IPS-18c (cell line): ENCODE data around the gene CAPN13.
"Not testable (repeated sequence)": the region's sequence is repeated elsewhere in the genome, so short reads cannot be mapped to it uniquely, and the experiment has no call there.

Experiments
- H3K4me3 ChIP-seq: 2 replicates; pipeline ENCODE4 v1.7.0; 2013; ENCODE audit warnings: low read depth, mild to moderate bottlenecking, low read length, moderate library complexity; ENCODE audit not compliant: insufficient read depth
- H3K9me3 ChIP-seq: one replicate; pipeline ENCODE4 v1.6.1; 2013; ENCODE audit warnings: mild to moderate bottlenecking, low read length, moderate library complexity; ENCODE audit not compliant: control insufficient read depth, insufficient read depth

Gene CAPN13

GRCh38 chr2:30701782-30702181, 105.5 kb downstream of the CAPN13 start:
- no peaks in the 10 kb centered on the region for H3K9me3 ChIP-seq
- no peak overlapping the region for H3K4me3 ChIP-seq

GRCh38 chr2:30697242-30698103, 109.8 kb downstream of the CAPN13 start:
- not testable (repeated sequence) for H3K9me3 ChIP-seq, H3K4me3 ChIP-seq

DNA sequence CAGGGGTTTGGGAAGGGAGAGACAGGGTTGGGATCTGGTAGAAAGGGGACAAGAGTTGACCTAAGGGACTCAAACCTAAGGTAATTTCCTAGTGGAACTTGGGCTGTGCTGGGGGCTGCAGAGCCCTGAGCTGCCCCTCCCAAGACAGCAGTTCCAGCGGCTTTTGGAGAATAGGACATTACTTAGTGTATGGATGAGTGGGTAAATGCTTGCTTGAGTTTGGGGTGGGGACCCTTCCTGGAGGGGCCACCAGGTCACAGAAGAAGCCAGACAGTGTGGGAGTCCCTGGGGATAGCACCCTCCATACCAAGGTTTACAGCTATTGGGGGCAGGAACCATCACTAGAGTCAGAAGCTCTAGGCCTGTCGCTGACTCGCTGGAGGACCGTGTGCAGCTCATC, 111.5 kb downstream of the CAPN13 start:
- H3K4me3 ChIP-seq: no peak overlapping the region
- no peaks in the 10 kb centered on the region for H3K9me3 ChIP-seq

DNA sequence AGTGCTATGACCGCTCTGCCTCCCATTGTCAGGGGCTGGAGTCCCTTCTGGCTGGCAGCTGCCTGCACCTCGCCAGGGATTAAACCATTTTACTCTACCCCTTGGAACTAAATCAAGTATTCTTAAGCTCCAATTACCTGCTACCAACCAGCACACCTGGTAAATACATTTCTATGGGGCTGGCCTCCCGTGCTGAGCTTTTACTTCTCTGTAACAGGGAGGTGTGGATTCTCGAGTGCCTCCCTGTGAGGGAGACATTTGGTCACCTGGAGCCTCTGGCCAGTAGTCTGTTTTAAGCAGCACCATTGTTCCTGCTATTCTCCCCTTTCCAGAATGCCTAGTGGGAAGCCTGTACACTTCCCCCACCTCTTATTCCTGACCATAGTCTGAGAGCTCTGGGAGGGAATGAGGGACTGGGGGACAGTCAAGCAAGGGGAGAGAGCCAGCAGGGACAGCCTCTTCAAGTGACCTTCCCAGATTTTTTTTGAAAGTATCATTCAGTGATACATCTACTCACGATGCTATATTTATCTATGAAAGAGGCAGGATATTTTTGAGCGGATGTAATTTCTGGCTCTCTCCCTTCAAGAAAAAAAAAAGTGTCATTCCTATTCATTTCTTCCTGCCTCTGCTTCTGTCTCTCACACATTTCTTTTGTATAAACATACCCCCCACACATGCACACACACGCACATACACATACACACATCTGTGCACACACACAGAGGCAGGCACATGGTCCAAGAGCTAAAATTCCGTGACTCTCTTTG, 112.8 kb downstream of the CAPN13 start:
- no peaks in the 10 kb centered on the region for H3K9me3 ChIP-seq
- no peak overlapping the region for H3K4me3 ChIP-seq

DNA sequence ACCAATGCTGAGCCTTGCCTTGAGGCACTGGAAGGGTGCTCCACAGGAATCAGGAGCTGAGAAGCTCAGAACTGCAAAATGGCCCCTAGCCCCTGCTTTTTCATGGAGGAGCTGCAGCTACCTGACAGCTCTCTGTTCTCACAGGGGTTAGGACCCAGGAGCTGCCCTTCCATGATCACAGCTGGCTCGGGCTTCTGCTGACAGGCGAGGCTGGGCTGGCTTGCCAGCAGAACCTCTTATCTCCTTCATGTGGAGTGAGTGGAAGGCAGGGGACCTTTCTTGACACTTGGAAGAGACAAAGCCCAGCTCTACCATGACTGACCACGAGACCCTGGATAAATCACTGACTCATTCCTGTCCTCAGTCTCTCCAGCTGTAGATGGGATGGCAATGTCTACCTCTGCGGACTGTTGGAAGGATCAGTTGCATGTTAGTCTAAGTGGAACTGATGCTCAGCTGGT, 113.4 kb downstream of the CAPN13 start:
- Histone ChIP-seq H3K9me3 (no peaks in the 10 kb centered on the region), H3K4me3 (no peak overlapping the region)

DNA sequence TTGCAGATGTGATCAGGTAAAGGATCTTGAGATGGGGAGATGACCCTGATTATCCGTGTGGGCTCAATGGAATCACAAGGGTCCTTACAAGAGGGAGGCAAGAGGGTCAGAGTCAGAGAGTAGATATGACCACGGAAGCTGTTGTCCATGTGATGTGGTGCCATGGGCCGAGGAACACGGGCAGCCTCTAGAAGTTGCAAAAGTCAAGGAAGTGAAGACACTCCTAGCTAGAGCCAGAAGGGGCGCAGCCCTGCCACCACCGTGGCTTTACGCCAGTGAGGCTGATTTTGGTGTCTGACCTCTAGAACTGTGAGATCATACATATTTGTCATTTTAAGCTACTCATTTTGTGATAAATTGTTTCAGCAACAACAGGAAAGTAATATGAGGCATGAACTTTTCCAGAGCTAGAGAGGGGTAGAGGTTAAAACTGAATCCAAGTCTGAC, 114.4 kb downstream of the CAPN13 start:
- no peaks in the 10 kb centered on the region for H3K9me3 ChIP-seq
- no peak overlapping the region for H3K4me3 ChIP-seq

GRCh38 chr2:30691948-30692828, 115.1 kb downstream of the CAPN13 start:
- Histone ChIP-seq H3K4me3 (no peak overlapping the region), H3K9me3 (no peaks in the 10 kb centered on the region)

DNA sequence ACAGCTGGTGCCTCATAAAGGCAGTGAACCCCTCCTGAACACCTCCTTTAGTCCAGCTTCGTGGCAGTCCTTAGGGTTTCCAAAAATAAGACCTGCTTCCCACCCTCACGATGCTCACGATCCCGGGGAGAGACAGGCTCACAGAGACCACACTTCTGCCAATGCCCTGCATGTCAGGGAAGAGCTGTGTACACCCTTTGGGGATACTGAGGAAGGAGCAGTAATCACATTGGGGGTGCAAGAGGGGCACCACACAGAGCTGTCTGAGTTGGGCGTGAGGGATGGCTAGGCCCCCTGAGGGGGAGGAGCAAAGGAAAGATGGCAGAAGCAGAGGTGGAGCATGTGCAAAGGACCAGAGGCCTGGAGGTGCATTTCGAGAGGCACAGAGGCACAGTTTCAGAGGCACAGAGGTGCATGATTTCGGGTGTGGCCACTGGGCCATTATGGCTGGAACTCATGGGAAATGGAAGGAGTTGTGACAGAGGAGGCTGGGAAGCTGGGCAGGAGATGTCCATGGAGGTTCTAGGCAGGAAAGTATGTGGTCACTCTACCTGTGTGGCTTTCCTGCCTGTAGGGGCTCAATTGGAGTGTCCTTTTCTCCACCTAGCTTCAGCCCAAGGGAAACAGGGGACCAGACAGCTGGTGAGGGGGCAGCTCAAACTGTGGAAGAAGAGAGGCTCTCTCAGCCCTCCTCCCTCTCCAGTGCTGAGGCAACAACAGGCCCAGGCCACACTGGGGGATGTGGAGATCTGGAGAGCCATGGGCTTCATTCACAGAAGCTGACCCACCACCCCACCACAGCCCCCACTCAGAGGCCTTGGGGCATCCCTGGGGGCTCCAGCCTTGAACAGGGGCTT, 115.9 kb downstream of the CAPN13 start:
- H3K9me3 ChIP-seq: no peaks in the 10 kb centered on the region

DNA sequence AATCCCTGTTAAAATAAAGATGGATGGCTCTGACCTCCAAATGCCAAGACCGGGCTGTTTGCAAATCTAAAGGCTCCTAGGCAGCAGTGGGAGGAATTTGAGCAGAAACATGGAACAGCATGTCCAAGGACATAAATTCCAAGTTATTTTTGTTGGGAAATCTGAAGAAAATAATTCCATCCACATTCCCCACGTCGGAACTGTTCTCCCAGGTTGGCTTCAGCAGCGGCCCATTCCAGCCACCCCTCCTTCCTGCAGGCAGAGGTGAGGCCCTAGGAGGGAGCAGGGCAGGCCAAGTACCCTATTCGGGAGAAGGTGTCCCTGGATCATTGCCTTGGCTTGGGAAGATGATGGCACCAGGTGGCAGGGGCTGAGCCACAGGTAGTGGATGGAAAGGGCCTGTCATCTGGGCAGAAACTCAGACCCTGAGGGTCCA, 117.1 kb downstream of the CAPN13 start:
- Histone ChIP-seq H3K4me3 (no peak overlapping the region), H3K9me3 (no peaks in the 10 kb centered on the region)

More for the DNA sequence above, 115.9 kb downstream of the CAPN13 start:
- no peak overlapping the region for H3K4me3 ChIP-seq

GRCh38 chr2:30689496-30690125, 117.6 kb downstream of the CAPN13 start:
- Histone ChIP-seq H3K4me3 (no peak overlapping the region), H3K9me3 (no peaks in the 10 kb centered on the region)

GRCh38 chr2:30688956-30689401, 118.3 kb downstream of the CAPN13 start:
- Histone ChIP-seq H3K9me3 (no peaks in the 10 kb centered on the region), H3K4me3 (no peak overlapping the region)

DNA sequence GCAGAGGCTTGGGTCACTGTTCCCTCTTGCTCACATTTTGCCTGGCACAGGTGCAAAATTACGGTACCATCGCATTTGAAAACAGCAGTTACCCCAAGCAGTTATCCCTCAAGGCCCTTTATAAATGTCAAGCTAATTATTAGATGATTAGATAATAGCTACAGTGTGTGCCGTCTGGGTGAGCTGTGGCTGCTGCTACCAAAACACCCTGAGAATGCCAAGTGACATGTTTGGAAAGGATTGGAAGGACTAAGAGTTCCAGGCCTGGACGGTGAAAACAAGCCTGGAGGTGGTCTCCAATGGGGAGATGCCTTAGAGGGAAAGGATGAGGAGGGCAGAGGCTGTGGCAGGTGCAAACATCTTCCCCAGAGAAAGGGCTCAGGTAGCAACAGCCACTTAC, 120.6 kb downstream of the CAPN13 start:
- Histone ChIP-seq H3K9me3 (no peaks in the 10 kb centered on the region), H3K4me3 (no peak overlapping the region)

DNA sequence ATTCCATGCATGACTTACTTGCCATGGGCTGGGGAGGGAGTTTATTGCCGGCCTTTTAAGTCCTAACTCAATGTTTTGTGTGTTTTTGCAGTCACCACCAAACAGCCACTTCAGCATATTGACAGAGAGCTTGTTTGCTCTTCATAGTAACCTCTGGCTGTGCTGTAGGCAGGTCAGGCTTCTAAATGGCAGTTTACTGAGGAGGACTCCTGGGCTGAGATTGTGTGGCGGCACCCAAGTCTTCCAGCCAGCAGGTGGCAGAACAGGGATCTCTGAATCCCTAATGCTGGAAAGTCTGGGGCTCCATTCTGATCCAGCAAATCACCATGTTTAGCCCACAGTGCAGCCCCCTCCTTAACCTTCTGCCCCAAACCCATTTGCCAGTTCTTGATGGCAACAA, 121.2 kb downstream of the CAPN13 start:
- Histone ChIP-seq H3K9me3 (no peaks in the 10 kb centered on the region), H3K4me3 (no peak overlapping the region)

GRCh38 chr2:30684996-30685395, 122.2 kb downstream of the CAPN13 start:
- H3K4me3 ChIP-seq: no peak overlapping the region
- no peaks in the 10 kb centered on the region for H3K9me3 ChIP-seq

- Histone ChIP-seq H3K4me3 (no peak overlapping the region), H3K9me3 (no peaks in the 10 kb centered on the region)
Measured at GRCh38 chr2:30684516-30684915, 122.7 kb downstream of the CAPN13 start.

GRCh38 chr2:30684026-30684425, 123.2 kb downstream of the CAPN13 start:
- no peak overlapping the region for H3K4me3 ChIP-seq
- H3K9me3 ChIP-seq: no peaks in the 10 kb centered on the region
